BLaER1 (cell line): ENCODE measurements around the gene KPTN.

Experiments used
- H3K27ac ChIP-seq: shearing (Covaris generic); formaldehyde crosslinking; 2 replicates; pipeline ENCODE4 v1.8.1; 2022
- H3K27me3 ChIP-seq: shearing (Covaris generic); formaldehyde crosslinking; 2 replicates; pipeline ENCODE4 v1.8.1; 2022
- H3K36me3 ChIP-seq: shearing (Covaris generic); formaldehyde crosslinking; 2 replicates; pipeline ENCODE4 v1.8.1; 2022
- H3K4me1 ChIP-seq: shearing (Covaris generic); formaldehyde crosslinking; 2 replicates; pipeline ENCODE4 v1.8.1; 2022
- H3K4me2 ChIP-seq: shearing (Covaris generic); formaldehyde crosslinking; 2 replicates; pipeline ENCODE4 v1.8.1; 2022
- H3K4me3 ChIP-seq: shearing (Covaris generic); formaldehyde crosslinking; 2 replicates; pipeline ENCODE4 v1.8.1; 2022
- H3K9ac ChIP-seq: shearing (Covaris generic); formaldehyde crosslinking; 2 replicates; pipeline ENCODE4 v1.8.1; 2022
- H3K9me3 ChIP-seq: shearing (Covaris generic); formaldehyde crosslinking; 2 replicates; pipeline ENCODE4 v1.8.1; 2022
- H4K20me1 ChIP-seq: shearing (Covaris generic); formaldehyde crosslinking; 2 replicates; pipeline ENCODE4 v1.8.1; 2022
- Cebpa-rat ChIP-seq: shearing (Covaris generic); IDR thresholded peaks from 2 replicates; pipeline ENCODE4 v1.8.1; 2022

KPTN gene

DNA sequence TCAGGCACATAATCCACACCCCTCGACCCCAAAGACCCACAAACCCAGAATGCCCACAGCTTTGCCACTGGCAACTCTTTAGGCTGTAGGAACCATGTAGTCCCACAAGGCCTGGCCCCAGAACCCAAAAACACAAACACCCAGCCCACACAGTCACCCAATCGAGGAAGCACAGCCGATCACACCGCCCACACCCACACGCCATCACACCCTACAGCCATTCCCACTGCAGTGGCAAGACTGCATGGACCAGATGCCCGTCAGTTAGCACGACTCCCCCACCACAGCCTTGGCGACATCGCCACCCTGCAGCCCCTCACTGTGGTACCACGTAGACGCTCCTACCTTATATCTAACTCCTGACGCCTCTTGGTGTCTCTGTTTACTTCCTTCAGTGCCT is 40.7 kb downstream of the KPTN start:
- Histone ChIP-seq H3K4me2 (no peak overlapping the region), H3K27me3 (peaks cover 87% of the 10 kb centered on the region), H4K20me1 (peaks cover 50% of the 10 kb centered on the region; the same call in 1 of the 2 replicates), H3K4me1 (peaks cover 14% of the 10 kb centered on the region; the same call in 1 of the 2 replicates), H3K36me3 (no peaks in the 10 kb centered on the region), H3K9ac (no peak overlapping the region), H3K4me3 (no peak overlapping the region), H3K9me3 (no peaks in the 10 kb centered on the region), H3K27ac (no peak overlapping the region)
- no peak for TF ChIP-seq Cebpa-rat

DNA sequence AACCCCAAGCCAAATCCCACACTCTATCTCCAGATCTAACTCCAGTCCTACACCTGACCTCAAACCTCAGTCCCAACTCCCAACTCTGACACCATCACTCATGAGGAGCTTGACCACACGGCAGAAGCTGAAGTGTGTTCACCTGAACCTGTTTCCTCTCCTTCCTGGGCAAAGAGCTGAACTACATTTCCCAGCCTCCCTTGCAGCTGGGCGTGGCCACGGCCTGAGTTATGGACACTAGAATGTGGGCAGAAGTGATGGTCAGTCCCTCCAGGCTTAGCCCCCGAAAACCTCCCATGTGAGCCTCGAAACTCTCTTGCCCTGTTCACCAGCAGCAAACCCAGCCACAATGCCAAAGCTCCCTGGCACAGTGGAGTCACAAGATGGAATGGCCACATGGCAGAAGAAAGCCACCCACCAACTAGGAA is 45.2 kb downstream of the KPTN start:
- no peak for TF ChIP-seq Cebpa-rat
- H3K4me3 ChIP-seq, result no peak overlapping the region
- H4K20me1 ChIP-seq, result peaks cover 60% of the 10 kb centered on the region
- no peak overlapping the region for H3K4me2 ChIP-seq
- peaks cover 73% of the 10 kb centered on the region for H3K27me3 ChIP-seq
- H3K36me3 ChIP-seq, result no peaks in the 10 kb centered on the region
- H3K27ac ChIP-seq, result no peak overlapping the region
- H3K9me3 ChIP-seq, result no peaks in the 10 kb centered on the region
- H3K9ac ChIP-seq, result no peak overlapping the region
- H3K4me1 ChIP-seq, result peaks cover 19% of the 10 kb centered on the region

DNA sequence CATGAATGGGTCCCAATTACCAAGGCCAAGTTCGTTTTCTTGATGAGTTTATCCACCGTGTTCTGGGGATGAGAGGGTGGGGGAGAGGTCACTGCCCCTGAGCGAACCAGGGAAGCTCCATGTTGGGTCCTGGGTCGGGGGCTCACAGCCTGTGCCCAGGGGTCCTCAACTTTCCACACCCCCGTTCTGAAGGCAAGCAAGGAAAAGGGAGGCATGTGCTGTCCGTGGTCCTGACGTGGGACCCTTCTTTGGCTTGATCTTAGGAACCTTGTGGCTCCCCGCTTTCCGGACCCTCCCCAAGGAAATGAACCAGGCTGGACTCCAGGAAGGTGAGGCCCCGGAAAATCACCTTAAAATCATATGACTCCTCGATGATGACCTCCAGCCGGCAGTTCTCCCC is 46.5 kb downstream of the KPTN start:
- Histone ChIP-seq H3K27ac (no peak overlapping the region), H3K4me2 (no peak overlapping the region), H3K9me3 (peaks cover 10% of the 10 kb centered on the region; the same call in 1 of the 2 replicates), H3K4me3 (no peak overlapping the region), H3K9ac (no peak overlapping the region), H3K27me3 (peaks cover 71% of the 10 kb centered on the region), H3K4me1 (peaks cover 28% of the 10 kb centered on the region), H3K36me3 (no peaks in the 10 kb centered on the region), H4K20me1 (peaks cover 47% of the 10 kb centered on the region)
- TF ChIP-seq Cebpa-rat, result no peak

DNA sequence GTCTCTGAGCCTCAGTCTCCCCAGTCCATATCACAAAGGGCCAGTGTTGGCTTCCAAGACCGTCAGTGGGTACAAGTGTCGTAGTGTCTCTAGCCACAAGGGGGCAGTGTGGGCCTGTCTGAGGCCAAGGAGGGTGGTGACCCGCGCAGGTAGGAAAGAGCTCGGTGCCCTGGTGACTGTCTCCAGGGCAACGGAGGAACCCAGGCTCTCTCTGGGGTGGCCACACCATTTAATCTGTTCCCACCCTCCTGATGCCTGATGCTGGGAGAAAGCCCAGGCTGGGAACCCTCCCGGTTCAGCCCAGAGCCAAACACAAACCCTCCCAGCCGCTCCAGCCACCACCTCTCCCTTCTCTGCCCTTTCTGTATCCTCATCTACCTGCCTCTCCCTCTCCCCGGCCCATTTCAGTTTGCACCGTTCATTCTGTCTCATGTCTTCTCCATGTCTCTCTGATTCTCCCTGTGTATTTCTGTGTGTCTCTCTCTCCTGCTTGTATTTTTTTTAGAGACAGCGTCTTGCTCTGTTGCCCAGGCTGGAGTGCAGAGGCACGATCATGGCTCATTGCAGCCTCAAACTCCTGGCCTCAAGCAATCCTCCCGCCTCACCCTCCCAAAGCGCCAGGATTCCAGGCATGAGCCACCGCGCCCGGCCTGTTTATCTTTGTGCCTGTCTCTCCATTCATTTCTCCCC is 47.2 kb downstream of the KPTN start:
- Histone ChIP-seq H4K20me1 (peaks cover 40% of the 10 kb centered on the region), H3K36me3 (no peaks in the 10 kb centered on the region), H3K4me3 (no peak overlapping the region), H3K4me2 (no peak overlapping the region), H3K27me3 (peaks cover 71% of the 10 kb centered on the region), H3K4me1 (peaks cover 34% of the 10 kb centered on the region), H3K9me3 (peaks cover 10% of the 10 kb centered on the region; the same call in 1 of the 2 replicates), H3K9ac (no peak overlapping the region), H3K27ac (no peak overlapping the region)
- no peak for TF ChIP-seq Cebpa-rat

DNA sequence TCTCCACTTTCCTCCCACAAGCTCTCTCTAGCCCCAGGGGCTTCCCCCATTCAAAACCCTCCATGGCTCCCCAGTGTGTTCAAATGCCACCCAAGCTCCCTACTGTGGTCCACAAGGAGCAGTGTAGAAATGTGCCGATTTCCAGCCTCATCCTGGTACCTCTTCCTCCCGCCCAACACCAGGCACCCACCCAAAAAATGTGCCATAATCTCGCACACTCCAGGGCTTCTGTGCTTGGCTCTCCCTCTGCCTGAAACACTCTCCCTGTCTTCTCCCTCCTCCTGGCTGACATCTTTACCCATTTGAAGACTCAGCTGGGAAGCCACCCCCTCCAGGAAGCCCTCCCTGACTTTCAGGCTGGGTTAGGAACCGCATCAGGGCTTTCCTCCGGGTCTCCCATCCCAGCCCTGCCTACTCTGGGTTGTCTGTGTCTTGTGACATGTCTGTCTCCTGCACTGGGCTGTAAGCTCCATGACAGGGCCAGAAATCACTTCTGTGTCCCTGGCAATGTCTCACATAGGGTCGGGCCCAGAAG is 48.1 kb downstream of the KPTN start:
- Histone ChIP-seq H4K20me1 (peaks cover 34% of the 10 kb centered on the region), H3K27ac (no peak overlapping the region), H3K36me3 (no peaks in the 10 kb centered on the region), H3K4me1 (peaks cover 35% of the 10 kb centered on the region), H3K9me3 (peaks cover 10% of the 10 kb centered on the region; the same call in 1 of the 2 replicates), H3K27me3 (peaks cover 72% of the 10 kb centered on the region), H3K4me2 (peak overlapping the region; percentile 69), H3K9ac (no peak overlapping the region), H3K4me3 (no peak overlapping the region)
- no peak for TF ChIP-seq Cebpa-rat

DNA sequence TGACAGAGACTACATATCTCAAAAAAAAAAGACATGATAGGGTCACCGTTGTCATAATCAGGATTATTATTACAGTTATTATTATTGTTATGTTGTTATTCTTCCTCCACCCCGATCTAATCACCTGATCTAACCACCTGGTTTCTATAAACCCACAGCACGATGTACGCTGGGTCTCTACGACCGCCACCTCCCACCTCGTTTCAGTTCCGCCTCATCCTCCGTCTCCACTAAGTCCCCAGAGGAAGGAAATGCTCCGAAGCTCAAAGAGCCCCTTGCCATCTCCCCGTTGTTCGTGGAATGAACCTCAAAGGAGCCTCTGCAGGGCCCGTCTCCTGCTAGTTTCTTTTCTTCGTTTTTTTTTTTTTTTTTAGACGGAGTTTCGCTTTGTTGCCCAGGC is 48.8 kb downstream of the KPTN start:
- no peak overlapping the region for H3K27ac ChIP-seq
- H3K9me3 ChIP-seq, result peaks cover 10% of the 10 kb centered on the region; the same call in 1 of the 2 replicates
- H3K4me1 ChIP-seq, result peaks cover 39% of the 10 kb centered on the region
- H3K36me3 ChIP-seq, result no peaks in the 10 kb centered on the region
- no peak overlapping the region for H3K9ac ChIP-seq
- H3K27me3 ChIP-seq, result peaks cover 72% of the 10 kb centered on the region
- TF ChIP-seq Cebpa-rat, result no peak
- no peak overlapping the region for H3K4me3 ChIP-seq
- H4K20me1 ChIP-seq, result peaks cover 32% of the 10 kb centered on the region
- peak overlapping the region; percentile 69 for H3K4me2 ChIP-seq

DNA sequence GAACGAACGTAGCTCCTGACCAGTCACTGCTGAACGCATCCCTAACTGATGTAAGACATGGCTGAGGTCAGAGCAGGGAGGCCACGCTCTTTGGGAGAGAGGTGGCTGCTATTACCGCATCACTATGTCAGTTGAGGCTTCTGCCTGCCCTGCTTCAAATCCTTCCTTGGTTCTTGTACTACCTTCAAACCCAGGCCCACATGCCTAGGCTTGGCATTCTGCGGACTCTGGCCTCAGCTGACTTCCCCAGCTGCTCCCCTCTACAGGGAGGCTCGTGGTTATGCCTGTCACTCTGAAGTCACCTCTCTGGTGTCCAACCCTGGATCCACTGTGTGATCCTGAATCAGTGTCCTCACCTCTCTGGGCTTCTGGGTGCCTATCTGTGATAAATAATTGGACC is 49.9 kb downstream of the KPTN start:
- TF ChIP-seq Cebpa-rat, result no peak
- no peaks in the 10 kb centered on the region for H3K36me3 ChIP-seq
- no peak overlapping the region for H3K4me2 ChIP-seq
- peaks cover 72% of the 10 kb centered on the region for H3K27me3 ChIP-seq
- H4K20me1 ChIP-seq, result peaks cover 37% of the 10 kb centered on the region
- no peak overlapping the region for H3K9ac ChIP-seq
- H3K9me3 ChIP-seq, result peaks cover 10% of the 10 kb centered on the region; the same call in 1 of the 2 replicates
- peaks cover 50% of the 10 kb centered on the region for H3K4me1 ChIP-seq
- H3K4me3 ChIP-seq, result no peak overlapping the region
- H3K27ac ChIP-seq, result no peak overlapping the region

DNA sequence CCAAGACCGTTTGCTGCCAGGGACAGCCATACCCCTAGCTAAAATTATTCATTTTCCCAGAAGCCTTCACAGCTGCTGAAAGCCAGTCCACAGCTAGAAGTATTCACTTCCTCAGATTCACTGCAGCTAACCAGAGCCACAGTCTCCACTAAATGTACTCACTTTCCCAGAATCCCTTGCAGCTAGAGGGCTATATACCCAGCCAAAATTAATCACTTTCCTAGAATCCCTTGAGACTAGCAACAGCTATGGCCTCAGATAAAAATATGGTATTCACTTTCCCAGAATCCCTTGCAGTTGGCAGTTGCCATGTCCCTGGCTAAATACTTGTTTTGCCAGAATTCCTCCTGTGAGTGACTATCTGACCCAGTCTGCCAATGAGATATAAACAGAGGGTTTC is 50.9 kb downstream of the KPTN start:
- no peak for TF ChIP-seq Cebpa-rat
- Histone ChIP-seq H3K27ac (no peak overlapping the region), H3K4me3 (no peak overlapping the region), H3K9me3 (peaks cover 10% of the 10 kb centered on the region; the same call in 1 of the 2 replicates), H3K4me2 (peak overlapping the region; percentile 35), H4K20me1 (peaks cover 37% of the 10 kb centered on the region), H3K4me1 (peaks cover 60% of the 10 kb centered on the region), H3K9ac (no peak overlapping the region), H3K27me3 (peaks cover 69% of the 10 kb centered on the region), H3K36me3 (no peaks in the 10 kb centered on the region)

DNA sequence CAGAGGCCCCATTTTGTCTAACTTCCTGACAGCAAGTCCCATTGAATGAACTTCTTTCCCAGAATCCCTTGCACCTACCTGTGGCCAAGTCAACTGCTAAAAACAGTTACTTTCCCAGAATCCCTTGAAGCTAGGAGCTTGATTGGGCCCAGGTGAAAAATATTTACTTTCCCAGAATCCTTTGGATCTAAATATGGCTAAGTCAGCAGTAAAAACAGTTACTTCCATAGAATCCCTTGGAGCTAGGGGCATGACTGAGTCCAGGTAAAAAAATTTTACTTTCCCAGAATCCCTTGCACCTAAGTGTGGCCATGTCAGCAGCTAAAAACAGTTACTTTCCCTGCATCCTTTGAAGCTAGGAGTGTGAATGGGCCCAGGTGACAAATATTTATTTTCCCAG is 51.5 kb downstream of the KPTN start:
- no peaks in the 10 kb centered on the region for H3K36me3 ChIP-seq
- H3K4me3 ChIP-seq, result no peak overlapping the region
- peaks cover 62% of the 10 kb centered on the region for H3K27me3 ChIP-seq
- H3K4me2 ChIP-seq, result peak overlapping the region; percentile 35
- H3K4me1 ChIP-seq, result peaks cover 66% of the 10 kb centered on the region
- H3K9ac ChIP-seq, result no peak overlapping the region
- peaks cover 10% of the 10 kb centered on the region; the same call in 1 of the 2 replicates for H3K9me3 ChIP-seq
- no peak overlapping the region for H3K27ac ChIP-seq
- no peak for TF ChIP-seq Cebpa-rat
- H4K20me1 ChIP-seq, result peaks cover 37% of the 10 kb centered on the region

DNA sequence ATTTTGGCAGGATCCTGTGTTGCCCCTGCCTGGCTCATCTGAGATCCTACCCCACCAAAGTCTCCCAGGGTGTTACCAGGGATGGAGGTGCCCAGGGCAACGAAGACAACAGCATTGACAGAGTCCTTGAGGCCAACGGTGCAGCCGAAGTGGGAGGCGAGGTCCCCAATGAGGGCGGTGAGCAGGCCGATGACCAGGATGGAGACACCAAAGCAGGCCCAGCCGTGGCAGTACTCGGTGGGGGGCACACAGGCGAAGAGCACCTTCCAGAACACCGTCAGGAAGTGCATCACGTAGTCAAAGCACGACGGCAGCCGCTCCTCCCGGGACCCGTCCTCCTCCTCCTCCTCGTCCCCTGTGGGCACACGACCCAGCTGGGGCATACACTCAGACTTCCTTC is 51.9 kb downstream of the KPTN start:
- Histone ChIP-seq H3K27ac (no peak overlapping the region), H3K4me3 (no peak overlapping the region), H3K27me3 (peaks cover 61% of the 10 kb centered on the region), H3K9me3 (peaks cover 10% of the 10 kb centered on the region; the same call in 1 of the 2 replicates), H4K20me1 (peaks cover 35% of the 10 kb centered on the region), H3K9ac (no peak overlapping the region), H3K36me3 (no peaks in the 10 kb centered on the region), H3K4me1 (peaks cover 68% of the 10 kb centered on the region), H3K4me2 (peak overlapping the region; percentile 35)
- no peak for TF ChIP-seq Cebpa-rat
